Common myeloid progenitor, CD34-positive (primary cell): ENCODE data around the gene BLOC1S1.

Experiments
- CTCF ChIA-PET: fragments of 350-600 bp; sonication (Branson Sonifier 250); formaldehyde crosslinking; loops from one replicate; lab custom pipeline; 2021; ENCODE audit warnings: antibody characterized with exemption; lab: Charles Lee
- POLR2A ChIA-PET: fragments of 350-600 bp; sonication (Branson Sonifier 250); formaldehyde crosslinking; loops from one replicate; lab custom pipeline; 2021; ENCODE audit warnings: antibody characterized with exemption; lab: Charles Lee
- DNase-seq, 3 donors: peaks; one replicate each; pipeline versions ENCODE4 v3.0.0 to v3.0.0-alpha.2; 2013
- H3K27ac ChIP-seq, 2 experiments: 1 replicate in 1 of 2; 2 replicates in 1 of 2; pipeline ENCODE4 v1.7.0; 2013; ENCODE audit warnings: inconsistent platforms in 2 of 2, low read length in 2 of 2, mild to moderate bottlenecking in 2 of 2, low read depth in 1 of 2, moderate library complexity in 1 of 2; ENCODE audit not compliant: severe bottlenecking in 2 of 2, insufficient read depth in 1 of 2, poor library complexity in 1 of 2
- H3K27me3 ChIP-seq, 5 experiments: replicated peaks in 2 of 5; 1 replicate in 3 of 5; 2 replicates in 2 of 5; pipeline versions ENCODE4 v1.6.1 to v1.7.0; 2013; ENCODE audit warnings: low read length in 4 of 5, mild to moderate bottlenecking in 2 of 5, moderate library complexity in 2 of 5, inconsistent platforms in 1 of 5; ENCODE audit not compliant: insufficient read depth in 5 of 5, control insufficient read depth in 4 of 5
- H3K36me3 ChIP-seq, 4 experiments: 1 replicate in 2 of 4; 2 replicates in 2 of 4; pipeline versions ENCODE4 v1.6.1 to v1.7.0; 2013; ENCODE audit warnings: low read length in 3 of 4, control low read depth in 1 of 4, mild to moderate bottlenecking in 1 of 4; ENCODE audit not compliant: control insufficient read depth in 4 of 4, insufficient read depth in 4 of 4
- H3K4me1 ChIP-seq, 4 experiments: 1 replicate in 3 of 4; 2 replicates in 1 of 4; pipeline versions ENCODE4 v1.6.1 to v1.7.1; 2013; ENCODE audit warnings: low read length in 3 of 4, mild to moderate bottlenecking in 3 of 4, control low read depth in 1 of 4, inconsistent platforms in 1 of 4, moderate library complexity in 1 of 4; ENCODE audit not compliant: control insufficient read depth in 4 of 4, insufficient read depth in 4 of 4; ENCODE audit errors: control extremely low read depth in 1 of 4
- H3K4me3 ChIP-seq, 7 experiments: 1 replicate in 4 of 7; 2 replicates in 3 of 7; pipeline versions ENCODE4 v1.5.1 to v1.7.0; 2013; ENCODE audit warnings: mild to moderate bottlenecking in 7 of 7, low read length in 6 of 7, moderate library complexity in 6 of 7, inconsistent platforms in 2 of 7, low read depth in 2 of 7, control low read depth in 1 of 7; ENCODE audit not compliant: insufficient read depth in 4 of 7, control insufficient read depth in 1 of 7; ENCODE audit errors: extremely low read depth in 1 of 7
- H3K9me3 ChIP-seq, 5 experiments: 1 replicate in 4 of 5; 2 replicates in 1 of 5; pipeline versions ENCODE4 v1.6.1 to v1.7.1; 2013; ENCODE audit warnings: low read length in 4 of 5, mild to moderate bottlenecking in 2 of 5, inconsistent platforms in 1 of 5, low read depth in 1 of 5, moderate library complexity in 1 of 5; ENCODE audit not compliant: control insufficient read depth in 4 of 5, insufficient read depth in 2 of 5; ENCODE audit errors: control extremely low read depth in 1 of 5
- WGBS: methylation state at CpG from one replicate; pipeline ENCODE4 v1.1.5; 2013; ENCODE audit not compliant: insufficient coverage; 5-methylcytosine and 5-hydroxymethylcytosine counted together

The BLOC1S1 gene

GRCh38 chr12:55686366-55687010, 29.4 kb upstream of the BLOC1S1 start:
- H3K27ac ChIP-seq = no peak overlapping the region
- H3K9me3 ChIP-seq = no peaks in the 10 kb centered on the region
- no peak overlapping the region for H3K4me3 ChIP-seq
- no peaks in the 10 kb centered on the region for H3K36me3 ChIP-seq
- H3K4me1 ChIP-seq = peaks cover 0 to 13% (median 8%) of the 10 kb centered on the region in 4 experiments
- ChIA-PET POLR2A (no interaction called here), CTCF (interaction anchor here (1.0 to 1.1 kb wide), 3 partner anchors 10 to 111 kb away, joined by 3 read pairs; no protein-coding TSS in a partner anchor)
- 99% methylated on average over 9 of the region's 9 CpGs for WGBS
- DNase-seq = no peak
- no peaks in the 10 kb centered on the region for H3K27me3 ChIP-seq

DNA sequence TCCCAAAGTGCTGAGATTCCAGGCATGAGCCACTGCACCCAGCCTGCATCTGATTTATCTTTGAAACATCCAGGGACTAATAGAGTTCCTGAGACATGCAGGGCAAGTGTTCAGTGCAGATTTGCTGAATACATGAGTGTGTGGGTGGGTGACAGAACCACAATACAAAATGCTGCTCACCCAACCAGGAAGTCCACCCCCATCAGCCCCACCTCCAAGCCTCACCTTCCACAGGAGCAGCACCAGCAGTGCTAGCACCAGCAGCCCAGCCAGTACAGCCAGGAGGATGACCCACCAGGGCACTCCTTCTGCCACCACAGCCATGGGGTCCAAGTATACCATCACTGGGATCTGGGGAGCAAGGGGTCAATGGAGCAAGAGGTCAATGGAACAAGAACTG, 28.1 kb upstream of the BLOC1S1 start:
- Histone ChIP-seq H3K27me3 (no peaks in the 10 kb centered on the region), H3K27ac (no peak overlapping the region), H3K36me3 (no peaks in the 10 kb centered on the region), H3K4me3 (no peak overlapping the region), H3K4me1 (peaks cover 0 to 5% (median 0%) of the 10 kb centered on the region in 4 experiments), H3K9me3 (no peaks in the 10 kb centered on the region)
- CTCF ChIA-PET = interaction anchor here (1.3 kb wide), 1 partner anchor 9 kb away, joined by 4 read pairs; no protein-coding TSS in a partner anchor
- no peak for DNase-seq
- POLR2A ChIA-PET = no interaction called here

DNA sequence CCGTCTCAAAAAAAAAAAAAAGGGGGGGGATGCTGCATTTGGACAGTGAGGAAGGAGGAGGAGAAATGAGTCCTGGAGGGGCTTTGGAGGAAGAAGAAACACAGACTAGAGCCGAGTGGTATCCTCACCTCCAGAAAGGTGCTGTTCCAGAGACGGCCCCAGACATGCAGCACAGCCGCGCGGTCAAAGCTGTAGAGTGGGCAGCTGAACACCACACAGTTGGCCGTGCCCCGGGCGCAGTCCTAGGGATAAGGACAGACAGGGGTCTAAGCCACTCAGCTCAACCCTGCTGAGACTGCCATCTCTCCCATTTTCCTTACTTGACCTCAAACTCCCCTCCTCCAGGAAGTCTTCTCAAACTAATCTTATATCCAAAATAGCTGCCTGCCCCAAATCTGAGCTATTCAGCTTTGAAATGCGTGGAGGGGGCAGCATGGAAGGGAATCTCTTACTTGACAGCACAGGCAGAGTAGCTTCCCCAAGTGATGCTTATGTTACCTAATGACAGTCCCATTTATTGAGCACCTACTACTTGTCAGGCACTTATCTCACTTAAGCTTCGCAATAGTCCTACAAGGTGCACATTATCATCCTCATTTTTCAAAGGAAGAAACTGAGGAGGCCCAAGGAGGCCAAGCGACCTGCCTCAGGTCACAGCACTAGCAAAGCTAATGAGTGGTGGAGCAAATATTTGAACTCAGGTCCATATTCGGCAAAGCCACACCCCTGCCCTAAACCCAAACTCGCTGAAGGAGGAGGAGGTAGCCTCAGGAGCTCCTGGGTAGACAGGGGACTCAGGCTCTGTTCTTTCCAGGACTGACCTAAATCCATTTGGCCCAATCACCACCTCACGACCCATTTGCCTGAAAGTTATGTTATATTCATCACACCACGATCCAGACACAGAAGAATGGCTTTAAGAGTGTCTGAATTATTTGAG, 26.9 kb upstream of the BLOC1S1 start:
- Histone ChIP-seq H3K27ac (no peak overlapping the region), H3K27me3 (no peaks in the 10 kb centered on the region), H3K36me3 (no peaks in the 10 kb centered on the region), H3K4me1 (peaks cover 0 to 5% (median 0%) of the 10 kb centered on the region in 4 experiments), H3K9me3 (no peaks in the 10 kb centered on the region), H3K4me3 (no peak overlapping the region)
- 95% methylated on average over 11 of the region's 16 CpGs for WGBS
- CTCF ChIA-PET = interaction anchor here (1.1 to 1.4 kb wide), 3 partner anchors 8 to 33 kb away, joined by 3 to 4 read pairs (median 3); no protein-coding TSS in a partner anchor
- no peak for DNase-seq
- POLR2A ChIA-PET = no interaction called here

GRCh38 chr12:55692631-55693322, 23.1 kb upstream of the BLOC1S1 start:
- Histone ChIP-seq H3K36me3 (no peaks in the 10 kb centered on the region), H3K9me3 (no peaks in the 10 kb centered on the region), H3K27ac (no peak overlapping the region), H3K4me3 (no peak overlapping the region), H3K4me1 (no peaks in the 10 kb centered on the region), H3K27me3 (no peaks in the 10 kb centered on the region)
- no peak for DNase-seq
- WGBS = 95% methylated on average over 9 of the region's 12 CpGs
- ChIA-PET POLR2A (no interaction called here), CTCF (interaction anchor here (0.9 kb wide), 1 partner anchor 47 kb away, joined by 3 read pairs; no protein-coding TSS in a partner anchor)

- H3K4me1 ChIP-seq = no peaks in the 10 kb centered on the region
- no peaks in the 10 kb centered on the region for H3K9me3 ChIP-seq
- H3K4me3 ChIP-seq = no peak overlapping the region
- CTCF ChIA-PET = interaction anchor here (1.4 to 4.0 kb wide), 2 partner anchors 12 to 23 kb away, joined by 6 to 19 read pairs; no protein-coding TSS in a partner anchor
- no peaks in the 10 kb centered on the region for H3K27me3 ChIP-seq
- no peaks in the 10 kb centered on the region for H3K36me3 ChIP-seq
- WGBS = 93% methylated on average over 6 of the region's 7 CpGs
- DNase-seq = no peak
- H3K27ac ChIP-seq = no peak overlapping the region
- POLR2A ChIA-PET = no interaction called here
Measured at GRCh38 chr12:55693323-55694187, 22.3 kb upstream of the BLOC1S1 start.

DNA sequence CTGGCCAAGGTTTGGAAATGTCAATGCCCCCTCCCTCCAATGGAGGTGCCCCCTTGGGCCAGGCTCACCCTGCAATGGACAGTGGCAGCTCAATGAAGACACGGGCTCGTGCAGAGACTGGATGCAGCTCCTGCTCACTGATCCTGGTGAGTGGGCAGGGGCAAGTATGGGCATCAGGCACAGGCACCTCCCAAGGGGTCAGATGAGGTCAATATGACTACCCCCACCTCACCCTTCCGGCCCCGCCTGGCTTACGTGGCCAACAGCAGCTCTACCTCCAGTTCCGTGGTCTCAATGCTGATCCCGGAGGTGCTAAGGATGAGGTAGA, 21.7 kb upstream of the BLOC1S1 start:
- Histone ChIP-seq H3K4me1 (no peaks in the 10 kb centered on the region), H3K4me3 (no peak overlapping the region), H3K9me3 (no peaks in the 10 kb centered on the region), H3K27me3 (no peaks in the 10 kb centered on the region), H3K36me3 (no peaks in the 10 kb centered on the region), H3K27ac (no peak overlapping the region)
- ChIA-PET CTCF (interaction anchor here (1.4 to 4.0 kb wide), 2 partner anchors 11 to 24 kb away, joined by 6 to 19 read pairs; no protein-coding TSS in a partner anchor), POLR2A (no interaction called here)
- no peak for DNase-seq
- WGBS = 100% methylated on average over 2 of the region's 7 CpGs
